ENCODE data around the gene MIAT. TPM values are rescaled to one million over a fixed set of nuclear protein-coding genes. Genes with fewer than 3 reads are reported as not detected.

The MIAT gene
- total and polyA plus RNA-seq, 2 of the 13 experiments (the other 11 are each of a cell fraction or from before 2014, with no cell fraction given): 0.04 TPM; not detected in 1

GRCh38 chr22:26687439-26687838, 30.1 kb downstream of the MIAT start:
- BruUV-seq (replicated peaks): no TSS peak
- POLR2A ChIA-PET: no interaction called here
- no peak overlapping the region for H3K4me3 ChIP-seq (replicated peaks in 1 of 3; ENCODE audit: insufficient read depth in 1 of 3, low read depth in 2 of 3, low read length in 3 of 3)
- no peaks in the 10 kb centered on the region for H3K36me3 ChIP-seq (replicated peaks in 1 of 2; ENCODE audit: control insufficient read depth in 1 of 2, insufficient read depth in 2 of 2, low read length in 2 of 2)
- H3K79me2 ChIP-seq (ENCODE audit: insufficient read depth, low read length): no peaks in the 10 kb centered on the region
- no peaks in the 10 kb centered on the region for H4K20me1 ChIP-seq (ENCODE audit: insufficient read depth, low read length)
- H2AFZ ChIP-seq (ENCODE audit: low read length): no peak overlapping the region
- no peak overlapping the region for H3K27ac ChIP-seq (ENCODE audit: extremely low read length, insufficient read depth, low read length)
- H3K9ac ChIP-seq (ENCODE audit: insufficient read depth, low read depth, low read length): no peak overlapping the region
- in situ Hi-C loops (cut with HindIII; ENCODE audit: extremely low pct_ligation_motif_present, low pct_unique_long_range_greater_than_20kb) (no loop called here), intact Hi-C loops (cut with micrococcal nuclease; ENCODE audit: unreplicated experiment) (loop anchor here (10.0 kb wide), 1 partner anchor 1437 kb away; no protein-coding TSS in a partner anchor)
- no peaks in the 10 kb centered on the region for H3K9me3 ChIP-seq (ENCODE audit: low read length)
- TF ChIP-seq, protein P1, sequence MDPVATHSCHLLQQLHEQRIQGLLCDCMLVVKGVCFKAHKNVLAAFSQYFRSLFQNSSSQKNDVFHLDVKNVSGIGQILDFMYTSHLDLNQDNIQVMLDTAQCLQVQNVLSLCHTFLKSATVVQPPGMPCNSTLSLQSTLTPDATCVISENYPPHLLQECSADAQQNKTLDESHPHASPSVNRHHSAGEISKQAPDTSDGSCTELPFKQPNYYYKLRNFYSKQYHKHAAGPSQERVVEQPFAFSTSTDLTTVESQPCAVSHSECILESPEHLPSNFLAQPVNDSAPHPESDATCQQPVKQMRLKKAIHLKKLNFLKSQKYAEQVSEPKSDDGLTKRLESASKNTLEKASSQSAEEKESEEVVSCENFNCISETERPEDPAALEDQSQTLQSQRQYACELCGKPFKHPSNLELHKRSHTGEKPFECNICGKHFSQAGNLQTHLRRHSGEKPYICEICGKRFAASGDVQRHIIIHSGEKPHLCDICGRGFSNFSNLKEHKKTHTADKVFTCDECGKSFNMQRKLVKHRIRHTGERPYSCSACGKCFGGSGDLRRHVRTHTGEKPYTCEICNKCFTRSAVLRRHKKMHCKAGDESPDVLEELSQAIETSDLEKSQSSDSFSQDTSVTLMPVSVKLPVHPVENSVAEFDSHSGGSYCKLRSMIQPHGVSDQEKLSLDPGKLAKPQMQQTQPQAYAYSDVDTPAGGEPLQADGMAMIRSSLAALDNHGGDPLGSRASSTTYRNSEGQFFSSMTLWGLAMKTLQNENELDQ (CRISPR knock-in tag; IDR thresholded peaks at IDR 0.05; ENCODE audit: borderline replicate concordance): no peak
- TF ChIP-seq ZNF839 (CRISPR knock-in tag; IDR thresholded peaks at IDR 0.05; ENCODE audit: borderline replicate concordance) (no peak), ZNF263 (CRISPR knock-in tag; IDR thresholded peaks at IDR 0.05) (no peak), ZNF792 (CRISPR knock-in tag; IDR thresholded peaks at IDR 0.05) (no peak), MEIS1 (CRISPR knock-in tag; IDR thresholded peaks at IDR 0.05; ENCODE audit: borderline replicate concordance) (no peak), CREB3 (CRISPR knock-in tag; IDR thresholded peaks at IDR 0.05) (no peak)
- TF ChIP-seq, protein P2, sequence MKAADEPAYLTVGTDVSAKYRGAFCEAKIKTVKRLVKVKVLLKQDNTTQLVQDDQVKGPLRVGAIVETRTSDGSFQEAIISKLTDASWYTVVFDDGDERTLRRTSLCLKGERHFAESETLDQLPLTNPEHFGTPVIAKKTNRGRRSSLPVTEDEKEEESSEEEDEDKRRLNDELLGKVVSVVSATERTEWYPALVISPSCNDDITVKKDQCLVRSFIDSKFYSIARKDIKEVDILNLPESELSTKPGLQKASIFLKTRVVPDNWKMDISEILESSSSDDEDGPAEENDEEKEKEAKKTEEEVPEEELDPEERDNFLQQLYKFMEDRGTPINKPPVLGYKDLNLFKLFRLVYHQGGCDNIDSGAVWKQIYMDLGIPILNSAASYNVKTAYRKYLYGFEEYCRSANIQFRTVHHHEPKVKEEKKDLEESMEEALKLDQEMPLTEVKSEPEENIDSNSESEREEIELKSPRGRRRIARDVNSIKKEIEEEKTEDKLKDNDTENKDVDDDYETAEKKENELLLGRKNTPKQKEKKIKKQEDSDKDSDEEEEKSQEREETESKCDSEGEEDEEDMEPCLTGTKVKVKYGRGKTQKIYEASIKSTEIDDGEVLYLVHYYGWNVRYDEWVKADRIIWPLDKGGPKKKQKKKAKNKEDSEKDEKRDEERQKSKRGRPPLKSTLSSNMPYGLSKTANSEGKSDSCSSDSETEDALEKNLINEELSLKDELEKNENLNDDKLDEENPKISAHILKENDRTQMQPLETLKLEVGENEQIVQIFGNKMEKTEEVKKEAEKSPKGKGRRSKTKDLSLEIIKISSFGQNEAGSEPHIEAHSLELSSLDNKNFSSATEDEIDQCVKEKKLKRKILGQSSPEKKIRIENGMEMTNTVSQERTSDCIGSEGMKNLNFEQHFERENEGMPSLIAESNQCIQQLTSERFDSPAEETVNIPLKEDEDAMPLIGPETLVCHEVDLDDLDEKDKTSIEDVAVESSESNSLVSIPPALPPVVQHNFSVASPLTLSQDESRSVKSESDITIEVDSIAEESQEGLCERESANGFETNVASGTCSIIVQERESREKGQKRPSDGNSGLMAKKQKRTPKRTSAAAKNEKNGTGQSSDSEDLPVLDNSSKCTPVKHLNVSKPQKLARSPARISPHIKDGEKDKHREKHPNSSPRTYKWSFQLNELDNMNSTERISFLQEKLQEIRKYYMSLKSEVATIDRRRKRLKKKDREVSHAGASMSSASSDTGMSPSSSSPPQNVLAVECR (CRISPR knock-in tag; IDR thresholded peaks at IDR 0.05; ENCODE audit: borderline replicate concordance): no peak
- TF ChIP-seq, protein P3, sequence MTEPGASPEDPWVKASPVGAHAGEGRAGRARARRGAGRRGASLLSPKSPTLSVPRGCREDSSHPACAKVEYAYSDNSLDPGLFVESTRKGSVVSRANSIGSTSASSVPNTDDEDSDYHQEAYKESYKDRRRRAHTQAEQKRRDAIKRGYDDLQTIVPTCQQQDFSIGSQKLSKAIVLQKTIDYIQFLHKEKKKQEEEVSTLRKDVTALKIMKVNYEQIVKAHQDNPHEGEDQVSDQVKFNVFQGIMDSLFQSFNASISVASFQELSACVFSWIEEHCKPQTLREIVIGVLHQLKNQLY (CRISPR knock-in tag; IDR thresholded peaks at IDR 0.05): no peak
- no peaks in the 10 kb centered on the region; a peak in 1 of 5 replicates for H3K27me3 ChIP-seq (ENCODE audit: control insufficient read depth in 1 of 2, insufficient read depth in 2 of 2, low read length in 2 of 2)
- H3K4me1 ChIP-seq (ENCODE audit: insufficient read depth, low read length): no peaks in the 10 kb centered on the region
- DNase-seq (ENCODE audit: low spot score) (no peak), FAIRE-seq (no peak), ATAC-seq (no peak)
- CTCF ChIA-PET (ENCODE audit: low intra/inter-chr PET ratio, low total read pairs): no interaction called here
- H3K4me2 ChIP-seq (ENCODE audit: low read depth, low read length): no peak overlapping the region
